Stimulated activated CD8-positive, alpha-beta memory T cell treated with anti-CD3 and anti-CD28 coated beads, Interleukin-4, amount 100 ng/mL, for 24 hours (primary cell): Measurements from ENCODE around the gene OR51Q1.

Experiments used
- DNase-seq: peaks from one replicate; pipeline ENCODE4 v3.0.0-alpha.2; 2020; ENCODE audit warnings: low read depth

The OR51Q1 gene

GRCh38 chr11:5421811-5422210 is at the start of gene OR51Q1:
OR51Q1 (plus strand) TSS chr11:5422111; CDS start chr11:5422201, 90 bp downstream.
- no peak for DNase-seq

GRCh38 chr11:5380740-5381342 is 41.1 kb upstream of the OR51Q1 start:
- DNase-seq = no peak

GRCh38 chr11:5383576-5383975 is 38.3 kb upstream of the OR51Q1 start, which contains the start of gene OR51M1:
OR51M1 (plus strand) TSS chr11:5383812; CDS start chr11:5389399, 5,587 bp downstream.
- no peak for DNase-seq

GRCh38 chr11:5384335-5384734 is 37.6 kb upstream of the OR51Q1 start:
- DNase-seq = no peak

GRCh38 chr11:5390210-5390609 is 31.7 kb upstream of the OR51Q1 start:
- DNase-seq = no peak

GRCh38 chr11:5394091-5394490 is 27.8 kb upstream of the OR51Q1 start:
- DNase-seq = no peak

GRCh38 chr11:5398936-5399335 is 23.0 kb upstream of the OR51Q1 start:
- DNase-seq = no peak

- no peak for DNase-seq
Measured at GRCh38 chr11:5405173-5405572, 16.7 kb upstream of the OR51Q1 start.

GRCh38 chr11:5420993-5421392 is 918 bp upstream of the OR51Q1 start:
- no peak for DNase-seq

- no peak for DNase-seq
Measured at GRCh38 chr11:5423131-5423530, 1.2 kb downstream of the OR51Q1 start.

- no peak for DNase-seq
Measured at GRCh38 chr11:5441414-5441813, 19.5 kb downstream of the OR51Q1 start, which contains the start of gene OR51I1. OR51I1 (minus strand) TSS chr11:5441514; CDS start chr11:5441514, 0 bp downstream.

- DNase-seq = no peak
Measured at GRCh38 chr11:5443835-5444393, 22.0 kb downstream of the OR51Q1 start.

- no peak for DNase-seq
Measured at GRCh38 chr11:5449023-5449422, 27.1 kb downstream of the OR51Q1 start, which contains the start of gene OR51I2. OR51I2 (plus strand) TSS chr11:5449323; CDS start chr11:5453489, 4,166 bp downstream.

GRCh38 chr11:5449432-5449831 is 27.5 kb downstream of the OR51Q1 start:
- no peak for DNase-seq

GRCh38 chr11:5460983-5461621 is 39.2 kb downstream of the OR51Q1 start:
- no peak for DNase-seq

- no peak for DNase-seq
Measured at GRCh38 chr11:5467527-5467926, 45.6 kb downstream of the OR51Q1 start.
